SK-N-SH treated with all-trans-retinoic acid at 6 μM for 48 hours (cell line): ENCODE measurements around the gene VOPP1.

Experiments used
- ATAC-seq: fragments of 200-7000 bp; cut with Tn5 transposase; 3 replicates; pipeline ENCODE4 v1.9.1; 2020; ENCODE audit warnings: mild to moderate bottlenecking, moderate library complexity
- BACH2 ChIP-seq: fragments of 250-450 bp; sonication (Bioruptor Pico); IDR thresholded peaks from 2 replicates; pipeline ENCODE4 v1.9.0; 2021; ENCODE audit warnings: mild to moderate bottlenecking, borderline replicate concordance
- CSDC2 ChIP-seq: fragments of 250-450 bp; sonication (Bioruptor Pico); IDR thresholded peaks from 2 replicates; pipeline ENCODE4 v1.5.0; 2020; ENCODE audit warnings: mild to moderate bottlenecking, moderate library complexity
- GLIS3 ChIP-seq: fragments of 250-450 bp; sonication (Bioruptor Pico); IDR thresholded peaks from 2 replicates; pipeline ENCODE4 v1.5.0; 2020; ENCODE audit warnings: mild to moderate bottlenecking, moderate library complexity
- ISL1 ChIP-seq: fragments of 250-450 bp; sonication (Bioruptor Pico); IDR thresholded peaks from 2 replicates; pipeline ENCODE4 v2.1.2; 2022; ENCODE audit warnings: mild to moderate bottlenecking, moderate library complexity
- OSR1 ChIP-seq: fragments of 250-450 bp; sonication (Bioruptor Pico); IDR thresholded peaks from 2 replicates; pipeline ENCODE4 v1.8.0; 2022; ENCODE audit warnings: moderate library complexity, mild to moderate bottlenecking, inconsistent platforms
- PPARA ChIP-seq: fragments of 250-450 bp; sonication (Bioruptor Pico); IDR thresholded peaks from 2 replicates; pipeline ENCODE4 v1.5.0; 2020; ENCODE audit warnings: mild to moderate bottlenecking, borderline replicate concordance
- RARB ChIP-seq: fragments of 250-450 bp; sonication (Bioruptor Pico); IDR thresholded peaks from 2 replicates; pipeline ENCODE4 v1.8.0; 2021; ENCODE audit warnings: mild to moderate bottlenecking, moderate library complexity
- SNAI2 ChIP-seq: fragments of 250-450 bp; sonication (Bioruptor Pico); IDR thresholded peaks from 2 replicates; pipeline ENCODE4 v1.5.0; 2020; ENCODE audit warnings: mild to moderate bottlenecking, moderate library complexity
- TCF4 ChIP-seq: fragments of 250-450 bp; sonication (Bioruptor Pico); IDR thresholded peaks from 2 replicates; pipeline ENCODE4 v1.8.0; 2021; ENCODE audit warnings: mild to moderate bottlenecking, moderate library complexity, borderline replicate concordance
- ZC3H10 ChIP-seq: fragments of 250-450 bp; sonication (Bioruptor Pico); IDR thresholded peaks from 2 replicates; pipeline ENCODE4 v1.5.1; 2021; ENCODE audit warnings: mild to moderate bottlenecking, moderate library complexity
- ZFP3 ChIP-seq: fragments of 250-450 bp; sonication (Bioruptor Pico); IDR thresholded peaks from 2 replicates; pipeline ENCODE4 v1.5.0; 2020; ENCODE audit warnings: mild to moderate bottlenecking, moderate library complexity
- ZFP30 ChIP-seq: fragments of 450-650 bp; formaldehyde crosslinking; IDR thresholded peaks from 2 replicates; pipeline ENCODE4 v1.5.0; 2022; ENCODE audit warnings: mild to moderate bottlenecking, moderate library complexity
- ZNF565 ChIP-seq: fragments of 450-650 bp; formaldehyde crosslinking; conservative IDR thresholded peaks from 2 replicates; pipeline ENCODE4 v1.5.0; 2020; ENCODE audit warnings: low read depth, mild to moderate bottlenecking, moderate library complexity
- ZNF70 ChIP-seq: fragments of 450-650 bp; formaldehyde crosslinking; IDR thresholded peaks from 2 replicates; pipeline ENCODE4 v1.5.0; 2020; ENCODE audit warnings: mild to moderate bottlenecking, moderate library complexity
- ZNF8 ChIP-seq: fragments of 450-650 bp; formaldehyde crosslinking; IDR thresholded peaks from 2 replicates; pipeline ENCODE4 v1.5.0; 2020; ENCODE audit warnings: mild to moderate bottlenecking, moderate library complexity
- TF ChIP-seq, protein P1 (sequence below): fragments of 250-450 bp; sonication (Bioruptor Pico); IDR thresholded peaks from 2 replicates; pipeline ENCODE4 v1.5.1; 2021; ENCODE audit warnings: mild to moderate bottlenecking, moderate library complexity
- TF ChIP-seq, protein P2 (sequence below): fragments of 250-450 bp; sonication (Bioruptor Pico); IDR thresholded peaks from 2 replicates; pipeline ENCODE4 v1.8.0; 2020; ENCODE audit warnings: mild to moderate bottlenecking, moderate library complexity, borderline replicate concordance
- TF ChIP-seq, protein P3 (sequence below): fragments of 250-450 bp; sonication (Bioruptor Pico); IDR thresholded peaks from 2 replicates; pipeline ENCODE4 v1.5.0; 2020; ENCODE audit warnings: mild to moderate bottlenecking, moderate library complexity
- TF ChIP-seq, protein P4 (sequence below): fragments of 250-450 bp; sonication (Bioruptor Pico); IDR thresholded peaks from 2 replicates; pipeline ENCODE4 v1.5.1; 2020; ENCODE audit warnings: low read depth, mild to moderate bottlenecking, moderate library complexity

VOPP1 gene

DNA sequence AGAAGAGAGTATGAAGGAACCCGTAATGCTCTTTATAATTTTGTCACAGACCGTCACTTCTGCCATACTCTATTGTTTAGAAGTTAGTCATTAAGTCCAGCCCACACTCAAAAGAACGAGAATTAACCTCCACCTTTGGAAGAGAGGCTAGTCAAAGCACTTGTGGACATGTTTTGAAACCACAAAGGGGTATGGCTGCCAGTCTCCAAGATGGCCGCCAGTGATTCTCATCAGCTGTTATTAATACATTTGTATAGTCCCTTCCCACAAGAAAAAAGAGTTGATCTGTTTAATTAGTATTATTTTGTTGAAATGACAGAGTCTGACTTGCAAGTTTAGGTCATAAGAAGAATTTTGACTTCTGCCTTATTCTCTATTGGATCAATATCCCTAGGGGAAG lies 23.2 kb upstream of the VOPP1 start:
- no peak for TF ChIP-seq ZFP3 (CRISPR knock-in tag)
- TF ChIP-seq, protein P1, sequence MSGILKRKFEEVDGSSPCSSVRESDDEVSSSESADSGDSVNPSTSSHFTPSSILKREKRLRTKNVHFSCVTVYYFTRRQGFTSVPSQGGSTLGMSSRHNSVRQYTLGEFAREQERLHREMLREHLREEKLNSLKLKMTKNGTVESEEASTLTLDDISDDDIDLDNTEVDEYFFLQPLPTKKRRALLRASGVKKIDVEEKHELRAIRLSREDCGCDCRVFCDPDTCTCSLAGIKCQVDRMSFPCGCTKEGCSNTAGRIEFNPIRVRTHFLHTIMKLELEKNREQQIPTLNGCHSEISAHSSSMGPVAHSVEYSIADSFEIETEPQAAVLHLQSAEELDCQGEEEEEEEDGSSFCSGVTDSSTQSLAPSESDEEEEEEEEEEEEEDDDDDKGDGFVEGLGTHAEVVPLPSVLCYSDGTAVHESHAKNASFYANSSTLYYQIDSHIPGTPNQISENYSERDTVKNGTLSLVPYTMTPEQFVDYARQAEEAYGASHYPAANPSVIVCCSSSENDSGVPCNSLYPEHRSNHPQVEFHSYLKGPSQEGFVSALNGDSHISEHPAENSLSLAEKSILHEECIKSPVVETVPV (CRISPR knock-in tag) = no peak
- ATAC-seq = no peak

DNA sequence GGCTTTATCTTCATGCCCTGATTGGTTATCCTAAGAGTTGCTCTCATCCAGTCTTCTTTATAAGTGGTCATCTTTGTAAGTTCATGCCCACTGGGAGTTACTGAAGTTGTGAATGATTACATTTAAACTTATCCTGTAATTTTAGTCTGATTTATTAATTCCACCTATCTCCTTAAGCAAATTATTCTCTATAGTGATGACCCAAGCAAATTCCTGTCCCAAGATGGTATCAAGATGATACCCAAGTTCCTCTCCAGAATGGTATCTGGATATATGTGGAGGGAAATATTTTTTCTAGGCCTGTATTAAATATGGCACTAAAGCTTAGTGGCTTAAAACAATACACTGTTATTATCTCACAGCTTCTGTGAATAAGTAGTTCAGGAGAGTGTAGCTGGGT lies 22.6 kb upstream of the VOPP1 start:
- TF ChIP-seq, protein P2, sequence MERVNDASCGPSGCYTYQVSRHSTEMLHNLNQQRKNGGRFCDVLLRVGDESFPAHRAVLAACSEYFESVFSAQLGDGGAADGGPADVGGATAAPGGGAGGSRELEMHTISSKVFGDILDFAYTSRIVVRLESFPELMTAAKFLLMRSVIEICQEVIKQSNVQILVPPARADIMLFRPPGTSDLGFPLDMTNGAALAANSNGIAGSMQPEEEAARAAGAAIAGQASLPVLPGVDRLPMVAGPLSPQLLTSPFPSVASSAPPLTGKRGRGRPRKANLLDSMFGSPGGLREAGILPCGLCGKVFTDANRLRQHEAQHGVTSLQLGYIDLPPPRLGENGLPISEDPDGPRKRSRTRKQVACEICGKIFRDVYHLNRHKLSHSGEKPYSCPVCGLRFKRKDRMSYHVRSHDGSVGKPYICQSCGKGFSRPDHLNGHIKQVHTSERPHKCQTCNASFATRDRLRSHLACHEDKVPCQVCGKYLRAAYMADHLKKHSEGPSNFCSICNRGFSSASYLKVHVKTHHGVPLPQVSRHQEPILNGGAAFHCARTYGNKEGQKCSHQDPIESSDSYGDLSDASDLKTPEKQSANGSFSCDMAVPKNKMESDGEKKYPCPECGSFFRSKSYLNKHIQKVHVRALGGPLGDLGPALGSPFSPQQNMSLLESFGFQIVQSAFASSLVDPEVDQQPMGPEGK (CRISPR knock-in tag) = no peak
- TF ChIP-seq, protein P3, sequence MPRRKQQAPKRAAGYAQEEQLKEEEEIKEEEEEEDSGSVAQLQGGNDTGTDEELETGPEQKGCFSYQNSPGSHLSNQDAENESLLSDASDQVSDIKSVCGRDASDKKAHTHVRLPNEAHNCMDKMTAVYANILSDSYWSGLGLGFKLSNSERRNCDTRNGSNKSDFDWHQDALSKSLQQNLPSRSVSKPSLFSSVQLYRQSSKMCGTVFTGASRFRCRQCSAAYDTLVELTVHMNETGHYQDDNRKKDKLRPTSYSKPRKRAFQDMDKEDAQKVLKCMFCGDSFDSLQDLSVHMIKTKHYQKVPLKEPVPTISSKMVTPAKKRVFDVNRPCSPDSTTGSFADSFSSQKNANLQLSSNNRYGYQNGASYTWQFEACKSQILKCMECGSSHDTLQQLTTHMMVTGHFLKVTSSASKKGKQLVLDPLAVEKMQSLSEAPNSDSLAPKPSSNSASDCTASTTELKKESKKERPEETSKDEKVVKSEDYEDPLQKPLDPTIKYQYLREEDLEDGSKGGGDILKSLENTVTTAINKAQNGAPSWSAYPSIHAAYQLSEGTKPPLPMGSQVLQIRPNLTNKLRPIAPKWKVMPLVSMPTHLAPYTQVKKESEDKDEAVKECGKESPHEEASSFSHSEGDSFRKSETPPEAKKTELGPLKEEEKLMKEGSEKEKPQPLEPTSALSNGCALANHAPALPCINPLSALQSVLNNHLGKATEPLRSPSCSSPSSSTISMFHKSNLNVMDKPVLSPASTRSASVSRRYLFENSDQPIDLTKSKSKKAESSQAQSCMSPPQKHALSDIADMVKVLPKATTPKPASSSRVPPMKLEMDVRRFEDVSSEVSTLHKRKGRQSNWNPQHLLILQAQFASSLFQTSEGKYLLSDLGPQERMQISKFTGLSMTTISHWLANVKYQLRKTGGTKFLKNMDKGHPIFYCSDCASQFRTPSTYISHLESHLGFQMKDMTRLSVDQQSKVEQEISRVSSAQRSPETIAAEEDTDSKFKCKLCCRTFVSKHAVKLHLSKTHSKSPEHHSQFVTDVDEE (CRISPR knock-in tag) = no peak
- TF ChIP-seq ZNF70 (CRISPR knock-in tag) (no peak), ISL1 (CRISPR knock-in tag) (no peak), OSR1 (CRISPR knock-in tag) (no peak), ZNF565 (CRISPR knock-in tag) (no peak), ZNF8 (no peak), PPARA (no peak), RARB (CRISPR knock-in tag) (no peak), ZC3H10 (CRISPR knock-in tag) (no peak), CSDC2 (CRISPR knock-in tag) (no peak), BACH2 (no peak)
- TF ChIP-seq, protein P4, sequence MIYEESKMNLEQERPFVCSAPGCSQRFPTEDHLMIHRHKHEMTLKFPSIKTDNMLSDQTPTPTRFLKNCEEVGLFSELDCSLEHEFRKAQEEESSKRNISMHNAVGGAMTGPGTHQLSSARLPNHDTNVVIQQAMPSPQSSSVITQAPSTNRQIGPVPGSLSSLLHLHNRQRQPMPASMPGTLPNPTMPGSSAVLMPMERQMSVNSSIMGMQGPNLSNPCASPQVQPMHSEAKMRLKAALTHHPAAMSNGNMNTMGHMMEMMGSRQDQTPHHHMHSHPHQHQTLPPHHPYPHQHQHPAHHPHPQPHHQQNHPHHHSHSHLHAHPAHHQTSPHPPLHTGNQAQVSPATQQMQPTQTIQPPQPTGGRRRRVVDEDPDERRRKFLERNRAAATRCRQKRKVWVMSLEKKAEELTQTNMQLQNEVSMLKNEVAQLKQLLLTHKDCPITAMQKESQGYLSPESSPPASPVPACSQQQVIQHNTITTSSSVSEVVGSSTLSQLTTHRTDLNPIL (CRISPR knock-in tag) = no peak
- ATAC-seq = no peak

DNA sequence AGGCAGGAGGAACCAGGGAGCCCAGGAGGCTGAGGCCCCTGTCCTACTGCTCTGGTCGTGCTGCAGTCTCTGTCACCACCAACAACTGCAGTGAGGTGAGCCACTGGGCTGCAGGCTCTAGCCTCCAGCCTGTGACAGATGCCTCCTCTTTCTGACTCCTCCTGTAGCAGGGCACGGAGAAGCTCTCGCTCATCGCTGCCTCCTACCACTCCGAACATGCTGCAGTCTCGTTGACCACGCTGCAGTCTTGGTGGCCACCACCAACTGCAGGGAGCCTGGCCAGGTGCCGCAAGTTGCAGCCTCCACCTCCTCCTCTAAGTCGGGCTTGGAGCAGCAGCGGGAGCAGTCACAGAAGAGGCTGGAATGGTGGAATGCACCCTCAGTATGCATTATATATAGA lies 22.1 kb upstream of the VOPP1 start:
- no peak for ATAC-seq
- no peak for TF ChIP-seq CSDC2 (CRISPR knock-in tag)
- no peak for TF ChIP-seq GLIS3 (CRISPR knock-in tag)
- TF ChIP-seq ZNF70 (CRISPR knock-in tag) = no peak
- TF ChIP-seq, protein P4 (CRISPR knock-in tag) = no peak
- TF ChIP-seq, protein P3 (CRISPR knock-in tag) = no peak
- TF ChIP-seq, protein P1 (CRISPR knock-in tag) = no peak
- no peak for TF ChIP-seq ZFP30 (CRISPR knock-in tag)
- TF ChIP-seq ZC3H10 (CRISPR knock-in tag) = no peak
- no peak for TF ChIP-seq SNAI2
- TF ChIP-seq, protein P2 (CRISPR knock-in tag) = no peak
- TF ChIP-seq OSR1 (CRISPR knock-in tag) = no peak
- TF ChIP-seq ZFP3 (CRISPR knock-in tag) = no peak
- TF ChIP-seq ISL1 (CRISPR knock-in tag) = no peak
- TF ChIP-seq TCF4 (CRISPR knock-in tag) = no peak
- TF ChIP-seq, all 23 proteins: peak for 0
